ENCODE results near the gene PYHIN1.

Gene PYHIN1

GRCh38 chr1:158931055-158931737 lies at the start of gene PYHIN1:
Gene PYHIN1 (plus strand): TSS chr1:158931552. CDS start chr1:158936911, 5,359 bp downstream.
- no peak for DNase-seq

- no peak for DNase-seq
Observed at GRCh38 chr1:158893654-158894053, 37.7 kb upstream of the PYHIN1 start.

GRCh38 chr1:158898722-158899121 lies 32.6 kb upstream of the PYHIN1 start:
- DNase-seq: no peak

GRCh38 chr1:158901623-158902022 lies 29.7 kb upstream of the PYHIN1 start:
- DNase-seq: no peak

- DNase-seq: no peak
Observed at GRCh38 chr1:158916085-158916484, 15.3 kb upstream of the PYHIN1 start.

- DNase-seq: no peak
Observed at GRCh38 chr1:158924677-158925076, 6.7 kb upstream of the PYHIN1 start.

- DNase-seq: no peak
Observed at GRCh38 chr1:158930504-158930903, 848 bp upstream of the PYHIN1 start.

- no peak for DNase-seq
Observed at GRCh38 chr1:158932171-158932570, 819 bp downstream of the PYHIN1 start.

GRCh38 chr1:158933621-158934020 lies 2.3 kb downstream of the PYHIN1 start:
- DNase-seq: no peak

GRCh38 chr1:158939180-158939579 lies 7.8 kb downstream of the PYHIN1 start:
- DNase-seq: no peak

GRCh38 chr1:158941317-158941716 lies 10.0 kb downstream of the PYHIN1 start:
- DNase-seq: no peak

- DNase-seq: no peak
Observed at GRCh38 chr1:158942490-158942889, 11.1 kb downstream of the PYHIN1 start.

- DNase-seq: no peak
Observed at GRCh38 chr1:158943059-158943458, 11.7 kb downstream of the PYHIN1 start.

- DNase-seq: no peak
Observed at GRCh38 chr1:158945061-158945460, 13.7 kb downstream of the PYHIN1 start.

- no peak for DNase-seq
Observed at GRCh38 chr1:158946785-158947184, 15.4 kb downstream of the PYHIN1 start.

- no peak for DNase-seq
Observed at GRCh38 chr1:158951956-158952355, 20.6 kb downstream of the PYHIN1 start.

GRCh38 chr1:158952416-158952815 lies 21.1 kb downstream of the PYHIN1 start:
- no peak for DNase-seq

GRCh38 chr1:158961178-158961577 lies 29.8 kb downstream of the PYHIN1 start:
- DNase-seq: no peak

- DNase-seq: no peak
Observed at GRCh38 chr1:158962983-158963382, 31.6 kb downstream of the PYHIN1 start.

- DNase-seq: no peak
Observed at GRCh38 chr1:158969166-158969565, 37.8 kb downstream of the PYHIN1 start.

- DNase-seq: no peak
Observed at GRCh38 chr1:158969855-158970254, 38.5 kb downstream of the PYHIN1 start.

- DNase-seq: no peak
Observed at GRCh38 chr1:158972841-158973240, 41.5 kb downstream of the PYHIN1 start.

- DNase-seq: no peak
Observed at GRCh38 chr1:158976219-158976618, 44.9 kb downstream of the PYHIN1 start.

GRCh38 chr1:158978730-158979129 lies 47.4 kb downstream of the PYHIN1 start:
- DNase-seq: no peak

GRCh38 chr1:158979229-158979628 lies 47.9 kb downstream of the PYHIN1 start:
- no peak for DNase-seq

Measured in NCI-H1694 (cell line).